Adrenal gland (tissue), 5 donors: Measurements from ENCODE around the gene PPP1R12C.

Source experiments
- POLR2A ChIP-seq, 2 donors: fragments of 450-650 bp; IDR thresholded peaks; one replicate each; pipeline ENCODE4 v1.6.1; 2017; ENCODE audit warnings: antibody characterized with exemption in 2 of 2, mild to moderate bottlenecking in 2 of 2, moderate library complexity in 1 of 2
- TF ChIP-seq, protein P1 (sequence below), 6 experiments: fragments of 450-650 bp in 4 of 6; fragments of 200-600 bp in 2 of 6; sonication (generic) in 1 of 6; IDR thresholded peaks; 1 replicate in 5 of 6; 2 replicates in 1 of 6; pipeline versions ENCODE4 v1.5.1 to v1.8.0; 2016 to 2021; ENCODE audit warnings: antibody characterized with exemption in 6 of 6, mild to moderate bottlenecking in 2 of 6, moderate library complexity in 1 of 6
- donor health status: DM: no; HTN: no; CAD: no.

DNA sequence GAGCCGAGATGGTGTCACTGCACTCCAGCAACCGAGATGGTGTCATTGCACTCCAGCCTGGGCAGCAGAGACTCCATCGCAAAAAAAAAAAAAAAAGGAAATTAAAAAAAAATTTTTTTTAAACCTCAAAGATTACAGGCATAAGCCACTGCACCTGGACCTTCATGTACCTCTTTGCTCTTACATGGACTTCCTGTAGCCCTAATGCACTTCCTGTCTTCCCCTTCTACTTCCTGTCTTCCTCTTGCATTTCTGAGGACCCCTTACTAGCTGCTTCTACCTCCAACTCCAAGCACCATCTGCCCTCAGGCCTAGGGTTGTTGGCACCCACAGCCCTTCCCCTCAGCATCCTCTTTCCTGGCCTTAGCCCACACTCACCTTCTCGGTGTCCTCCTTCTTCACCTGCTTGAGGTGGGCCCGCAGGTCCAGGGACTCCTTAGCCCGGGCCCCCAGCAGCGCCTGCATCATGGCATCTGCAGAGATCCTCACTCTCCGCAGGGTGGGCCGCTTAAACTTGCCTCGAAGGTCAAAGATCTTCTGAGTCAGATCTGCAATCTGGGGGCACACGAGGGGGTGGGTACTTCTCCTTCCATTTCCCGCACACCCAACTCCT lies 36.3 kb upstream of the PPP1R12C start:
- TF ChIP-seq, protein P1, sequence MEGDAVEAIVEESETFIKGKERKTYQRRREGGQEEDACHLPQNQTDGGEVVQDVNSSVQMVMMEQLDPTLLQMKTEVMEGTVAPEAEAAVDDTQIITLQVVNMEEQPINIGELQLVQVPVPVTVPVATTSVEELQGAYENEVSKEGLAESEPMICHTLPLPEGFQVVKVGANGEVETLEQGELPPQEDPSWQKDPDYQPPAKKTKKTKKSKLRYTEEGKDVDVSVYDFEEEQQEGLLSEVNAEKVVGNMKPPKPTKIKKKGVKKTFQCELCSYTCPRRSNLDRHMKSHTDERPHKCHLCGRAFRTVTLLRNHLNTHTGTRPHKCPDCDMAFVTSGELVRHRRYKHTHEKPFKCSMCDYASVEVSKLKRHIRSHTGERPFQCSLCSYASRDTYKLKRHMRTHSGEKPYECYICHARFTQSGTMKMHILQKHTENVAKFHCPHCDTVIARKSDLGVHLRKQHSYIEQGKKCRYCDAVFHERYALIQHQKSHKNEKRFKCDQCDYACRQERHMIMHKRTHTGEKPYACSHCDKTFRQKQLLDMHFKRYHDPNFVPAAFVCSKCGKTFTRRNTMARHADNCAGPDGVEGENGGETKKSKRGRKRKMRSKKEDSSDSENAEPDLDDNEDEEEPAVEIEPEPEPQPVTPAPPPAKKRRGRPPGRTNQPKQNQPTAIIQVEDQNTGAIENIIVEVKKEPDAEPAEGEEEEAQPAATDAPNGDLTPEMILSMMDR (IDR thresholded peaks at IDR 0.05), result no peak
- no peak for TF ChIP-seq POLR2A (IDR thresholded peaks at IDR 0.05)
